GM23338 (cell line): ENCODE measurements around the gene NEU1. TPM values are rescaled to one million over a fixed set of nuclear protein-coding genes. Genes with fewer than 3 reads are reported as not detected.

Source experiments
- ATAC-seq: fragments of 200-7000 bp; cut with Tn5 transposase; 3 replicates; pipeline ENCODE4 v1.9.1; 2020
- DNase-seq: peaks from one replicate; pipeline ENCODE4 v3.0.0-alpha.2; 2015; ENCODE audit warnings: low spot score
- H2AFZ ChIP-seq: fragments of 200-600 bp; sonication (generic); 2 replicates; pipeline ENCODE4 v1.8.0; 2016; ENCODE audit warnings: antibody characterized with exemption, mild to moderate bottlenecking, moderate library complexity
- H3F3A ChIP-seq: fragments of 200-600 bp; sonication (generic); replicated peaks from 2 replicates; pipeline ENCODE4 v1.8.0; 2017; ENCODE audit warnings: antibody characterized with exemption, mixed run types, low read depth
- H3K27ac ChIP-seq: fragments of 200-600 bp; sonication (generic); 2 replicates; pipeline ENCODE4 v1.6.1; 2016; ENCODE audit warnings: low read depth
- H3K27me3 ChIP-seq: fragments of 200-600 bp; sonication (generic); 2 replicates; pipeline ENCODE4 v1.8.0; 2016; ENCODE audit warnings: mild to moderate bottlenecking, mixed run types, moderate library complexity; ENCODE audit not compliant: insufficient read depth
- H3K36me3 ChIP-seq: fragments of 200-600 bp; sonication (generic); 2 replicates; pipeline ENCODE4 v1.8.0; 2016; ENCODE audit warnings: mild to moderate bottlenecking; ENCODE audit not compliant: insufficient read depth
- H3K4me1 ChIP-seq: fragments of 200-600 bp; sonication (generic); 2 replicates; pipeline ENCODE4 v1.8.0; 2016; ENCODE audit warnings: mild to moderate bottlenecking, moderate library complexity; ENCODE audit not compliant: insufficient read depth
- H3K4me2 ChIP-seq: fragments of 200-600 bp; sonication (generic); 2 replicates; pipeline ENCODE4 v1.7.1; 2017; ENCODE audit warnings: mixed run types
- H3K4me3 ChIP-seq: fragments of 200-600 bp; sonication (generic); 2 replicates; pipeline ENCODE4 v1.6.1; 2016; ENCODE audit warnings: mixed run types
- H3K79me2 ChIP-seq: fragments of 200-600 bp; sonication (generic); replicated peaks from 2 replicates; pipeline ENCODE4 v1.8.0; 2017; ENCODE audit warnings: mild to moderate bottlenecking; ENCODE audit not compliant: insufficient read depth
- H3K9me2 ChIP-seq: fragments of 200-600 bp; sonication (generic); 2 replicates; pipeline ENCODE4 v1.8.0; 2017; ENCODE audit not compliant: insufficient read depth
- H4K20me1 ChIP-seq: fragments of 200-600 bp; sonication (generic); replicated peaks from 2 replicates; pipeline ENCODE4 v1.8.0; 2017; ENCODE audit warnings: mild to moderate bottlenecking; ENCODE audit not compliant: insufficient read depth
- H3K27ac Mint-ChIP-seq: 2 replicates; pipeline ENCODE4 v1.8.0; 2020; ENCODE audit warnings: inconsistent platforms, mild to moderate bottlenecking, moderate library complexity, mixed read lengths
- H3K27me3 Mint-ChIP-seq: 3 replicates; pipeline ENCODE4 v1.8.0; 2022; ENCODE audit warnings: low read depth, mild to moderate bottlenecking, moderate library complexity, mixed read lengths, inconsistent platforms; ENCODE audit not compliant: insufficient read depth, poor library complexity
- H3K36me3 Mint-ChIP-seq: 3 replicates; pipeline ENCODE4 v1.8.0; 2021; ENCODE audit warnings: low read depth, mild to moderate bottlenecking, inconsistent platforms, moderate library complexity, mixed read lengths
- H3K4me1 Mint-ChIP-seq: 3 replicates; pipeline ENCODE4 v1.8.0; 2020; ENCODE audit warnings: mild to moderate bottlenecking, inconsistent platforms, mixed read lengths
- H3K4me3 Mint-ChIP-seq: 3 replicates; pipeline ENCODE4 v1.8.0; 2021; ENCODE audit warnings: moderate library complexity, mild to moderate bottlenecking, inconsistent platforms, mixed read lengths
- H3K9me3 Mint-ChIP-seq: 3 replicates; pipeline ENCODE4 v1.8.0; 2020; ENCODE audit warnings: moderate library complexity, mild to moderate bottlenecking, inconsistent platforms, mixed read lengths
- CREB1 ChIP-seq: fragments of 250-450 bp; sonication (Bioruptor Pico); IDR thresholded peaks from 2 replicates; pipeline ENCODE4 v1.5.0; 2020; ENCODE audit warnings: low read depth, mild to moderate bottlenecking, moderate library complexity
- EZH2 ChIP-seq: fragments of 200-600 bp; sonication (generic); IDR thresholded peaks from one replicate; pipeline ENCODE4 v1.8.0; 2017; ENCODE audit warnings: antibody characterized with exemption, mild to moderate bottlenecking, low read depth; ENCODE audit not compliant: unreplicated experiment
- POLR2AphosphoS5 ChIP-seq: IDR thresholded peaks from 2 replicates; pipeline ENCODE4 v1.6.1; 2016; ENCODE audit warnings: antibody characterized with exemption, low read depth
- polyA plus RNA-seq: library from polyadenylated mRNA; unstranded; fragments of >200 nt; fragmentation: Nextera tagmentation; extraction: Ambion mirVana; gene quantifications from 2 replicates; pipeline ENCODE4 v1.2.1, GENCODE V29; 2016
- total RNA-seq: library from RNA; depleted of rRNA; stranded (reverse); fragments of >200 nt; shearing (Covaris generic); gene quantifications from 2 replicates; pipeline ENCODE4 v1.2.3, GENCODE V29; 2014
- TF ChIP-seq, protein P1 (sequence below): fragments of 250-450 bp; sonication (Bioruptor Pico); IDR thresholded peaks from 2 replicates; pipeline ENCODE4 v1.5.0; 2020; ENCODE audit warnings: mild to moderate bottlenecking, moderate library complexity
- TF ChIP-seq, protein P2 (sequence below): IDR thresholded peaks from one replicate; pipeline ENCODE4 v1.6.1; 2018; ENCODE audit warnings: antibody characterized with exemption; ENCODE audit not compliant: unreplicated experiment
- TF ChIP-seq, protein P3 (sequence below): IDR thresholded peaks from 2 replicates; pipeline ENCODE4 v1.6.1; 2016; ENCODE audit warnings: antibody characterized with exemption

Gene NEU1
- total and polyA plus RNA-seq, 2 experiments from 2014 or later, result 31.4 to 47.4 TPM

DNA sequence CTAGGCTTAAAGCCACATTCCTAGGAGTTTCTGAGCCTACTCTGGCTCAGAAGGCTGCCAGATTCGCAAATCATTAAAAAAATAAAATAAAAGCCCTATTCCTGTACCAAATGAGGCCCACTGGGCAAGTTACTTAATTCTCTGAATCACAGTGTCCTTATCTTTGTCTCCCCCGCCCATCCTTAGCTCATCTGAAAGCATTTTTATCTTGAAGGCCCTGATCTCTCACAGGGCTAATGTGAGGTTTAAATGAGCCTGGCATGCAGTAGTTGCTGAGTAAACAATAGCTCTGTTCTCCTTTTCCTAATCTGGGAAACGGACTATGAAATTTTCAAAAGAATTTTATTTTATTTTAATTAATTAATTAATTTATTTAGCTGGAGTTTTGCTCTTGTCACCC, 41.3 kb upstream of the NEU1 start (continued):
- TF ChIP-seq, protein P1, sequence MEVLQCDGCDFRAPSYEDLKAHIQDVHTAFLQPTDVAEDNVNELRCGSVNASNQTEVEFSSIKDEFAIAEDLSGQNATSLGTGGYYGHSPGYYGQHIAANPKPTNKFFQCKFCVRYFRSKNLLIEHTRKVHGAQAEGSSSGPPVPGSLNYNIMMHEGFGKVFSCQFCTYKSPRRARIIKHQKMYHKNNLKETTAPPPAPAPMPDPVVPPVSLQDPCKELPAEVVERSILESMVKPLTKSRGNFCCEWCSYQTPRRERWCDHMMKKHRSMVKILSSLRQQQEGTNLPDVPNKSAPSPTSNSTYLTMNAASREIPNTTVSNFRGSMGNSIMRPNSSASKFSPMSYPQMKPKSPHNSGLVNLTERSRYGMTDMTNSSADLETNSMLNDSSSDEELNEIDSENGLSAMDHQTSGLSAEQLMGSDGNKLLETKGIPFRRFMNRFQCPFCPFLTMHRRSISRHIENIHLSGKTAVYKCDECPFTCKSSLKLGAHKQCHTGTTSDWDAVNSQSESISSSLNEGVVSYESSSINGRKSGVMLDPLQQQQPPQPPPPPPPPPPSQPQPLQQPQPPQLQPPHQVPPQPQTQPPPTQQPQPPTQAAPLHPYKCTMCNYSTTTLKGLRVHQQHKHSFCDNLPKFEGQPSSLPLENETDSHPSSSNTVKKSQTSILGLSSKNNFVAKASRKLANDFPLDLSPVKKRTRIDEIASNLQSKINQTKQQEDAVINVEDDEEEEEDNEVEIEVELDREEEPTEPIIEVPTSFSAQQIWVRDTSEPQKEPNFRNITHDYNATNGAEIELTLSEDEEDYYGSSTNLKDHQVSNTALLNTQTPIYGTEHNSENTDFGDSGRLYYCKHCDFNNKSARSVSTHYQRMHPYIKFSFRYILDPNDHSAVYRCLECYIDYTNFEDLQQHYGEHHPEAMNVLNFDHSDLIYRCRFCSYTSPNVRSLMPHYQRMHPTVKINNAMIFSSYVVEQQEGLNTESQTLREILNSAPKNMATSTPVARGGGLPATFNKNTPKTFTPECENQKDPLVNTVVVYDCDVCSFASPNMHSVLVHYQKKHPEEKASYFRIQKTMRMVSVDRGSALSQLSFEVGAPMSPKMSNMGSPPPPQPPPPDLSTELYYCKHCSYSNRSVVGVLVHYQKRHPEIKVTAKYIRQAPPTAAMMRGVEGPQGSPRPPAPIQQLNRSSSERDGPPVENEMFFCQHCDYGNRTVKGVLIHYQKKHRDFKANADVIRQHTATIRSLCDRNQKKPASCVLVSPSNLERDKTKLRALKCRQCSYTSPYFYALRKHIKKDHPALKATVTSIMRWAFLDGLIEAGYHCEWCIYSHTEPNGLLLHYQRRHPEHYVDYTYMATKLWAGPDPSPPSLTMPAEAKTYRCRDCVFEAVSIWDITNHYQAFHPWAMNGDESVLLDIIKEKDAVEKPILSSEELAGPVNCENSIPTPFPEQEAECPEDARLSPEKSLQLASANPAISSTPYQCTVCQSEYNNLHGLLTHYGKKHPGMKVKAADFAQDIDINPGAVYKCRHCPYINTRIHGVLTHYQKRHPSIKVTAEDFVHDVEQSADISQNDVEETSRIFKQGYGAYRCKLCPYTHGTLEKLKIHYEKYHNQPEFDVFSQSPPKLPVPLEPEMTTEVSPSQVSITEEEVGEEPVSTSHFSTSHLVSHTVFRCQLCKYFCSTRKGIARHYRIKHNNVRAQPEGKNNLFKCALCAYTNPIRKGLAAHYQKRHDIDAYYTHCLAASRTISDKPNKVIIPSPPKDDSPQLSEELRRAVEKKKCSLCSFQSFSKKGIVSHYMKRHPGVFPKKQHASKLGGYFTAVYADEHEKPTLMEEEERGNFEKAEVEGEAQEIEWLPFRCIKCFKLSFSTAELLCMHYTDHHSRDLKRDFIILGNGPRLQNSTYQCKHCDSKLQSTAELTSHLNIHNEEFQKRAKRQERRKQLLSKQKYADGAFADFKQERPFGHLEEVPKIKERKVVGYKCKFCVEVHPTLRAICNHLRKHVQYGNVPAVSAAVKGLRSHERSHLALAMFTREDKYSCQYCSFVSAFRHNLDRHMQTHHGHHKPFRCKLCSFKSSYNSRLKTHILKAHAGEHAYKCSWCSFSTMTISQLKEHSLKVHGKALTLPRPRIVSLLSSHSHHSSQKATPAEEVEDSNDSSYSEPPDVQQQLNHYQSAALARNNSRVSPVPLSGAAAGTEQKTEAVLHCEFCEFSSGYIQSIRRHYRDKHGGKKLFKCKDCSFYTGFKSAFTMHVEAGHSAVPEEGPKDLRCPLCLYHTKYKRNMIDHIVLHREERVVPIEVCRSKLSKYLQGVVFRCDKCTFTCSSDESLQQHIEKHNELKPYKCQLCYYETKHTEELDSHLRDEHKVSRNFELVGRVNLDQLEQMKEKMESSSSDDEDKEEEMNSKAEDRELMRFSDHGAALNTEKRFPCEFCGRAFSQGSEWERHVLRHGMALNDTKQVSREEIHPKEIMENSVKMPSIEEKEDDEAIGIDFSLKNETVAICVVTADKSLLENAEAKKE (CRISPR knock-in tag), result no peak
- TF ChIP-seq EZH2, result no peak
- TF ChIP-seq, protein P2, sequence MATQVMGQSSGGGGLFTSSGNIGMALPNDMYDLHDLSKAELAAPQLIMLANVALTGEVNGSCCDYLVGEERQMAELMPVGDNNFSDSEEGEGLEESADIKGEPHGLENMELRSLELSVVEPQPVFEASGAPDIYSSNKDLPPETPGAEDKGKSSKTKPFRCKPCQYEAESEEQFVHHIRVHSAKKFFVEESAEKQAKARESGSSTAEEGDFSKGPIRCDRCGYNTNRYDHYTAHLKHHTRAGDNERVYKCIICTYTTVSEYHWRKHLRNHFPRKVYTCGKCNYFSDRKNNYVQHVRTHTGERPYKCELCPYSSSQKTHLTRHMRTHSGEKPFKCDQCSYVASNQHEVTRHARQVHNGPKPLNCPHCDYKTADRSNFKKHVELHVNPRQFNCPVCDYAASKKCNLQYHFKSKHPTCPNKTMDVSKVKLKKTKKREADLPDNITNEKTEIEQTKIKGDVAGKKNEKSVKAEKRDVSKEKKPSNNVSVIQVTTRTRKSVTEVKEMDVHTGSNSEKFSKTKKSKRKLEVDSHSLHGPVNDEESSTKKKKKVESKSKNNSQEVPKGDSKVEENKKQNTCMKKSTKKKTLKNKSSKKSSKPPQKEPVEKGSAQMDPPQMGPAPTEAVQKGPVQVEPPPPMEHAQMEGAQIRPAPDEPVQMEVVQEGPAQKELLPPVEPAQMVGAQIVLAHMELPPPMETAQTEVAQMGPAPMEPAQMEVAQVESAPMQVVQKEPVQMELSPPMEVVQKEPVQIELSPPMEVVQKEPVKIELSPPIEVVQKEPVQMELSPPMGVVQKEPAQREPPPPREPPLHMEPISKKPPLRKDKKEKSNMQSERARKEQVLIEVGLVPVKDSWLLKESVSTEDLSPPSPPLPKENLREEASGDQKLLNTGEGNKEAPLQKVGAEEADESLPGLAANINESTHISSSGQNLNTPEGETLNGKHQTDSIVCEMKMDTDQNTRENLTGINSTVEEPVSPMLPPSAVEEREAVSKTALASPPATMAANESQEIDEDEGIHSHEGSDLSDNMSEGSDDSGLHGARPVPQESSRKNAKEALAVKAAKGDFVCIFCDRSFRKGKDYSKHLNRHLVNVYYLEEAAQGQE, result no peak

DNA sequence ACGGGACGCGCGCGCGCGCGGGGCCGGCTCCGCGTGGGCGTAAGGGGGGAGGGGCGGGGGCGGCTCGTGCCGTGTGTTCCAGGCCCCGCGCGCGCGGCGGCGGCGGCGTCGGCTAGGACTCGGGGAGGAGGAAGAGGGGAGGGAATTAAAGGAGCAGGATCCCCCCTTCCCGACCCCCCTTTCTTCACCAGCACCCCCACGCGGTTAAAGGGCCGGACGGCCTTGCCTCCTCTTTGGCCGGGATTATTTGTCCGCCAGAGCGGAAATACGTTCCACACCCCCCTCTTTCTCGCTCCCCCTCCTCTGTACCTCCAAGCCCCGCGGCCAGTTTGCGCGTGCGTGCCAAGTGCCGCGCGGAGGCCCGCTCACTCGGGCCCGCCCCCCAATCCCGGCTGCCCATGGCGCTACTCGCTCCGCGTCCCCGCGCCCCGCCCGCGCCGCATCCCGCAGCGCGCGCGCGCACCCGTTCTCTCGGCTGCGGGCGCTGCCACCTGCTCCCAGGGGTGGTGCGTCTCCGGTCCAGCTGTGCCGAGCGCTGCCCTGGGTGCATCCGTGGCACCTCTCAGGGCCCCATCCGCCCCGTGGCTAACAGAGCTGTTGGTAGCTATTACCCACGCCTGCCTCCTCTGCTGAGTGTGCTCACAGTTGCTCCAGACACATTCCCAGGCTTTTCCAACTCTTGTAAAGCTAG, 39.5 kb upstream of the NEU1 start, which contains the start of gene ZBTB12:
TSS of gene ZBTB12 (minus strand) at position 134 of the 691 bp plus-strand sequence. CDS start 781 bp downstream, outside the sequence.
- H2AFZ ChIP-seq, result peak within 1 kb of the TSS; percentile 97
- peak within 1 kb of the TSS; percentile 81; the same call in 1 of the 2 replicates for H3K27ac Mint-ChIP-seq

More for the DNA sequence above, 39.5 kb upstream of the NEU1 start, which contains the start of gene ZBTB12:
- peak; percentile 60 for TF ChIP-seq POLR2AphosphoS5
- TF ChIP-seq, protein P3, sequence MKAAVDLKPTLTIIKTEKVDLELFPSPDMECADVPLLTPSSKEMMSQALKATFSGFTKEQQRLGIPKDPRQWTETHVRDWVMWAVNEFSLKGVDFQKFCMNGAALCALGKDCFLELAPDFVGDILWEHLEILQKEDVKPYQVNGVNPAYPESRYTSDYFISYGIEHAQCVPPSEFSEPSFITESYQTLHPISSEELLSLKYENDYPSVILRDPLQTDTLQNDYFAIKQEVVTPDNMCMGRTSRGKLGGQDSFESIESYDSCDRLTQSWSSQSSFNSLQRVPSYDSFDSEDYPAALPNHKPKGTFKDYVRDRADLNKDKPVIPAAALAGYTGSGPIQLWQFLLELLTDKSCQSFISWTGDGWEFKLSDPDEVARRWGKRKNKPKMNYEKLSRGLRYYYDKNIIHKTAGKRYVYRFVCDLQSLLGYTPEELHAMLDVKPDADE, result peak; percentile 40; the same call in 1 of the 2 replicates
- 0 out of 2 replicates have a peak, but pooled peaks have one; percentile 27 for TF ChIP-seq CREB1 (CRISPR knock-in tag)
- TF ChIP-seq, protein P2, result no peak
- Mint-ChIP-seq H3K36me3 (peaks cover 21% of the 10 kb centered on the region), H3K4me1 (peaks cover 33% of the 10 kb centered on the region), H3K4me3 (peak within 1 kb of the TSS; percentile 79), H3K9me3 (no peaks in the 10 kb centered on the region), H3K27me3 (peaks cover 21% of the 10 kb centered on the region)
- peak within 1 kb of the TSS; percentile 94 for H3K4me2 ChIP-seq
- ATAC-seq (peak; percentile 45), DNase-seq (peak; percentile 99)
- no peaks in the 10 kb centered on the region; the same call in 1 of the 2 replicates for H4K20me1 ChIP-seq
- H3K4me3 ChIP-seq, result peak within 1 kb of the TSS; percentile 80
- peak within 1 kb of the TSS; percentile 78 for H3K27ac ChIP-seq
- no peaks in the 10 kb centered on the region for H3K9me2 ChIP-seq
- H3K4me1 ChIP-seq, result peaks cover 21% of the 10 kb centered on the region
- H3K27me3 ChIP-seq, result no peaks in the 10 kb centered on the region
- no peaks in the 10 kb centered on the region for H3K79me2 ChIP-seq
- no peaks in the 10 kb centered on the region for H3K36me3 ChIP-seq
- peaks cover 10% of the 10 kb centered on the region; the same call in 1 of the 2 replicates for H3F3A ChIP-seq
